GM23338 (cell line): ENCODE data around the gene MCOLN2. TPM values are rescaled to one million over a fixed set of nuclear protein-coding genes. Genes with fewer than 3 reads are reported as not detected.
A peak's percentile ranks its signal among the peaks of the same experiment; 100 is the strongest.
"Not testable (repeated sequence)": the region's sequence is repeated elsewhere in the genome, so short reads cannot be mapped to it uniquely, and the experiment has no call there.

ENCODE experiments used
- ATAC-seq: fragments of 200-7000 bp; cut with Tn5 transposase; 3 replicates; pipeline ENCODE4 v1.9.1; 2020
- DNase-seq: peaks from one replicate; pipeline ENCODE4 v3.0.0-alpha.2; 2015; ENCODE audit warnings: low spot score
- H2AFZ ChIP-seq: fragments of 200-600 bp; sonication (generic); 2 replicates; pipeline ENCODE4 v1.8.0; 2016; ENCODE audit warnings: antibody characterized with exemption, mild to moderate bottlenecking, moderate library complexity
- H3F3A ChIP-seq: fragments of 200-600 bp; sonication (generic); replicated peaks from 2 replicates; pipeline ENCODE4 v1.8.0; 2017; ENCODE audit warnings: antibody characterized with exemption, mixed run types, low read depth
- H3K27ac ChIP-seq: fragments of 200-600 bp; sonication (generic); 2 replicates; pipeline ENCODE4 v1.6.1; 2016; ENCODE audit warnings: low read depth
- H3K27me3 ChIP-seq: fragments of 200-600 bp; sonication (generic); 2 replicates; pipeline ENCODE4 v1.8.0; 2016; ENCODE audit warnings: mild to moderate bottlenecking, mixed run types, moderate library complexity; ENCODE audit not compliant: insufficient read depth
- H3K36me3 ChIP-seq: fragments of 200-600 bp; sonication (generic); 2 replicates; pipeline ENCODE4 v1.8.0; 2016; ENCODE audit warnings: mild to moderate bottlenecking; ENCODE audit not compliant: insufficient read depth
- H3K4me1 ChIP-seq: fragments of 200-600 bp; sonication (generic); 2 replicates; pipeline ENCODE4 v1.8.0; 2016; ENCODE audit warnings: mild to moderate bottlenecking, moderate library complexity; ENCODE audit not compliant: insufficient read depth
- H3K4me2 ChIP-seq: fragments of 200-600 bp; sonication (generic); 2 replicates; pipeline ENCODE4 v1.7.1; 2017; ENCODE audit warnings: mixed run types
- H3K4me3 ChIP-seq: fragments of 200-600 bp; sonication (generic); 2 replicates; pipeline ENCODE4 v1.6.1; 2016; ENCODE audit warnings: mixed run types
- H3K79me2 ChIP-seq: fragments of 200-600 bp; sonication (generic); replicated peaks from 2 replicates; pipeline ENCODE4 v1.8.0; 2017; ENCODE audit warnings: mild to moderate bottlenecking; ENCODE audit not compliant: insufficient read depth
- H3K9me2 ChIP-seq: fragments of 200-600 bp; sonication (generic); 2 replicates; pipeline ENCODE4 v1.8.0; 2017; ENCODE audit not compliant: insufficient read depth
- H4K20me1 ChIP-seq: fragments of 200-600 bp; sonication (generic); replicated peaks from 2 replicates; pipeline ENCODE4 v1.8.0; 2017; ENCODE audit warnings: mild to moderate bottlenecking; ENCODE audit not compliant: insufficient read depth
- H3K27ac Mint-ChIP-seq: 2 replicates; pipeline ENCODE4 v1.8.0; 2020; ENCODE audit warnings: inconsistent platforms, mild to moderate bottlenecking, moderate library complexity, mixed read lengths
- H3K27me3 Mint-ChIP-seq: 3 replicates; pipeline ENCODE4 v1.8.0; 2022; ENCODE audit warnings: low read depth, mild to moderate bottlenecking, moderate library complexity, mixed read lengths, inconsistent platforms; ENCODE audit not compliant: insufficient read depth, poor library complexity
- H3K36me3 Mint-ChIP-seq: 3 replicates; pipeline ENCODE4 v1.8.0; 2021; ENCODE audit warnings: low read depth, mild to moderate bottlenecking, inconsistent platforms, moderate library complexity, mixed read lengths
- H3K4me1 Mint-ChIP-seq: 3 replicates; pipeline ENCODE4 v1.8.0; 2020; ENCODE audit warnings: mild to moderate bottlenecking, inconsistent platforms, mixed read lengths
- H3K4me3 Mint-ChIP-seq: 3 replicates; pipeline ENCODE4 v1.8.0; 2021; ENCODE audit warnings: moderate library complexity, mild to moderate bottlenecking, inconsistent platforms, mixed read lengths
- H3K9me3 Mint-ChIP-seq: 3 replicates; pipeline ENCODE4 v1.8.0; 2020; ENCODE audit warnings: moderate library complexity, mild to moderate bottlenecking, inconsistent platforms, mixed read lengths
- JUNB ChIP-seq: IDR thresholded peaks from one replicate; pipeline ENCODE4 v1.6.1; 2016; ENCODE audit warnings: antibody characterized with exemption; ENCODE audit not compliant: unreplicated experiment
- ZNF331 ChIP-seq: fragments of 250-450 bp; sonication (Bioruptor Pico); IDR thresholded peaks from 2 replicates; pipeline ENCODE4 v1.5.0; 2020; ENCODE audit warnings: low read depth, mild to moderate bottlenecking, moderate library complexity
- ZNF462 ChIP-seq: fragments of 250-450 bp; sonication (Bioruptor Pico); IDR thresholded peaks from 2 replicates; pipeline ENCODE4 v1.5.0; 2020; ENCODE audit warnings: mild to moderate bottlenecking, moderate library complexity
- polyA plus RNA-seq: library from polyadenylated mRNA; unstranded; fragments of >200 nt; fragmentation: Nextera tagmentation; extraction: Ambion mirVana; gene quantifications from 2 replicates; pipeline ENCODE4 v1.2.1, GENCODE V29; 2016
- total RNA-seq: library from RNA; depleted of rRNA; stranded (reverse); fragments of >200 nt; shearing (Covaris generic); gene quantifications from 2 replicates; pipeline ENCODE4 v1.2.3, GENCODE V29; 2014

The MCOLN2 gene
- total and polyA plus RNA-seq, 2 experiments from 2014 or later = 2.7 to 10.0 TPM

DNA sequence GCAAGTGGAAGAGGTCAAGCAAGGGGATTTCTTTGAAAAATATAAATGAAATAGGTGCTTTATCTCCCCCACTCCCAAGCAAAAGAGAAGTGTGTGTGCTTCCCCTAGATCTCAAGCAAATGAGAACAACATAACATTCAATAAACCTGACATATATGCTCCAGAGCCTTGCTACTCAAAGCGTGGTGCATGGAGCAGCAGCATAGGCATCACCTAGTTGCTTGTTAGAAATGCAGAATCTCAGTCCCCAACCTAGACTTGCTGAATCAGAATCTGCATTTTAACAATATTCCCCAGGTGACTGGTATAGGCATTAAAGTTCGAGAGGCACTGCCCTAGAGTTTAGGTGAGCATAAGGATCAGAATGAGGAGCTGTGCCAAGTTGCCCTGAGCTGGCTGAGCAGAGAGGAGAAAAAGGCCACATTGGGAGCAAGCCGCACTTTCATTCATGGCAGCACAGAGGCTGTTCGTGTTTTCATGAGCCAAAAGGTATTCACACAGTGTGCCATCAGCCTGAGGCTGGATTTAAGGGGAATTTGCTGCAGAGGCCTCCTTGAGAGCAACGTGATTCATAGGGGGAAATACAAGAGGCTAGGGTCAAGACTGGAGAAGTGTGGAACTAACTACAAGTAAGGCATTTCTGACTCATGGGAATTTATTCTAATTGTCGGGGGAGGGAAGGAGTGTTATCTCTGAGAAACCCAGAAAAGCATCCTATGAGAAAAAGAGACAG, 89.7 kb downstream of the MCOLN2 start:
- DNase-seq = peak; percentile 53
- H4K20me1 ChIP-seq = no peaks in the 10 kb centered on the region
- Mint-ChIP-seq H3K27ac (peak overlapping the region; percentile 56), H3K4me3 (no peak overlapping the region), H3K9me3 (peaks cover 4% of the 10 kb centered on the region; the same call in 1 of the 3 replicates), H3K36me3 (peaks cover 1% of the 10 kb centered on the region; the same call in 2 of the 3 replicates), H3K4me1 (peaks cover 10% of the 10 kb centered on the region), H3K27me3 (peaks cover 3% of the 10 kb centered on the region)
- no peaks in the 10 kb centered on the region for H3K36me3 ChIP-seq
- H3K4me1 ChIP-seq = peaks cover 13% of the 10 kb centered on the region; the same call in 1 of the 2 replicates
- TF ChIP-seq ZNF331 (CRISPR knock-in tag) (no peak), ZNF462 (no peak), JUNB (no peak)
- H3K27me3 ChIP-seq = no peaks in the 10 kb centered on the region
- H3K4me2 ChIP-seq = peak overlapping the region; percentile 56
- ATAC-seq = peak; percentile 68
- no peaks in the 10 kb centered on the region for H3K79me2 ChIP-seq
- no peak overlapping the region; the same call in 1 of the 2 replicates for H3K27ac ChIP-seq
- no peak overlapping the region for H3K4me3 ChIP-seq
- no peaks in the 10 kb centered on the region for H3F3A ChIP-seq
- H2AFZ ChIP-seq = peak overlapping the region; percentile 90
- H3K9me2 ChIP-seq = no peaks in the 10 kb centered on the region

- not testable (repeated sequence) for H4K20me1 ChIP-seq, DNase-seq, H3K4me3 ChIP-seq, H3F3A ChIP-seq, H3K4me3 Mint-ChIP-seq, H3K36me3 ChIP-seq, H3K4me1 ChIP-seq, H3K27ac ChIP-seq, H3K4me1 Mint-ChIP-seq, H3K9me2 ChIP-seq, H3K27me3 ChIP-seq, H3K27ac Mint-ChIP-seq, H3K27me3 Mint-ChIP-seq, H3K79me2 ChIP-seq, H3K36me3 Mint-ChIP-seq, H2AFZ ChIP-seq, ATAC-seq, H3K4me2 ChIP-seq
- peaks cover 13% of the 10 kb centered on the region; the same call in 2 of the 3 replicates for H3K9me3 Mint-ChIP-seq
Observed at GRCh38 chr1:84902727-84903126, 94.2 kb downstream of the MCOLN2 start.
